GM10266 (cell line): Measurements from ENCODE around the gene STAMBPL1.

Source experiments
- DNase-seq: peaks from one replicate; pipeline ENCODE4 v3.0.0; 2012; ENCODE audit errors: extremely low spot score
- TF ChIP-seq, protein P1 (sequence below): IDR thresholded peaks from 2 replicates; pipeline ENCODE4 v1.5.1; 2012; ENCODE audit warnings: mild to moderate bottlenecking, low read depth; ENCODE audit not compliant: control insufficient read depth, insufficient read depth; ENCODE audit errors: missing control alignments

The STAMBPL1 gene

DNA sequence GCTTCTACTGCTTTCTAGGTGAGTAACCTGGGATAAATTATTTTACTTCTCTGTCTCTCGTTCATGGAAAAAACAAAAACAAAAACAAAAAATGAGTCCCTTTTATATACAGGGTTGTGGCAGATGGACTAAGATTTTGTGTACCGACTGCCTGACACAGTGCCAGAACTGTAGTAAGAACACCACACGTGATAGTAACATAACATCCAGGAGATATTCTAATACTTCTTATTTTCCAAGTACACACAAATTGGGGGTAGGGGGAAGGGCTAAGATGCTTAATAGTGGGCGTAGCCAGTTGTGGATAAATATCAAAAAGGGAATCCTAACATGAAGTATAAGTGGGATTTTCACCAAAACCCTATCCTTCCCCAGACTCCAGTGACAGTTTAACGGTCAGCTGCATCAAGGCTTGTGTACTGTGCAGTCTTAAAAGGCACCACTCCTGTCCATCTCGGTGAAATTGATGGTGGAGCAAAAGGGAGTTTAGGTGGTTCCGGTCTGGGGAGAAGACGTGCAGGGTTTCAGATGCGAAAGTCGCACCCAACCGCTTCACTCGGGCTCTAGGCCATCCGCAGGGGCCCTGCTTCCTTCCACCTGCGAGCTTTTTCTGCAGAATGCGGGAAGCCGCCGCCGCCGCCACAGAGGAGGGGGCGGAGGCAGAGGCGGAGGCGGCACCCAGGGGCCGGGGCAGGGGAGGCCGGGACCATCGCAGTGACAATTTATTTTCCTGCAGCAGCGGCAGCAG lies at the start of gene STAMBPL1:
TSS of gene STAMBPL1 (plus strand) at position 712 of the 748 bp plus-strand sequence. CDS start 21,464 bp downstream, outside the sequence.
- TF ChIP-seq, protein P1, sequence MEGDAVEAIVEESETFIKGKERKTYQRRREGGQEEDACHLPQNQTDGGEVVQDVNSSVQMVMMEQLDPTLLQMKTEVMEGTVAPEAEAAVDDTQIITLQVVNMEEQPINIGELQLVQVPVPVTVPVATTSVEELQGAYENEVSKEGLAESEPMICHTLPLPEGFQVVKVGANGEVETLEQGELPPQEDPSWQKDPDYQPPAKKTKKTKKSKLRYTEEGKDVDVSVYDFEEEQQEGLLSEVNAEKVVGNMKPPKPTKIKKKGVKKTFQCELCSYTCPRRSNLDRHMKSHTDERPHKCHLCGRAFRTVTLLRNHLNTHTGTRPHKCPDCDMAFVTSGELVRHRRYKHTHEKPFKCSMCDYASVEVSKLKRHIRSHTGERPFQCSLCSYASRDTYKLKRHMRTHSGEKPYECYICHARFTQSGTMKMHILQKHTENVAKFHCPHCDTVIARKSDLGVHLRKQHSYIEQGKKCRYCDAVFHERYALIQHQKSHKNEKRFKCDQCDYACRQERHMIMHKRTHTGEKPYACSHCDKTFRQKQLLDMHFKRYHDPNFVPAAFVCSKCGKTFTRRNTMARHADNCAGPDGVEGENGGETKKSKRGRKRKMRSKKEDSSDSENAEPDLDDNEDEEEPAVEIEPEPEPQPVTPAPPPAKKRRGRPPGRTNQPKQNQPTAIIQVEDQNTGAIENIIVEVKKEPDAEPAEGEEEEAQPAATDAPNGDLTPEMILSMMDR = no peak
- DNase-seq = peak; percentile 62

DNA sequence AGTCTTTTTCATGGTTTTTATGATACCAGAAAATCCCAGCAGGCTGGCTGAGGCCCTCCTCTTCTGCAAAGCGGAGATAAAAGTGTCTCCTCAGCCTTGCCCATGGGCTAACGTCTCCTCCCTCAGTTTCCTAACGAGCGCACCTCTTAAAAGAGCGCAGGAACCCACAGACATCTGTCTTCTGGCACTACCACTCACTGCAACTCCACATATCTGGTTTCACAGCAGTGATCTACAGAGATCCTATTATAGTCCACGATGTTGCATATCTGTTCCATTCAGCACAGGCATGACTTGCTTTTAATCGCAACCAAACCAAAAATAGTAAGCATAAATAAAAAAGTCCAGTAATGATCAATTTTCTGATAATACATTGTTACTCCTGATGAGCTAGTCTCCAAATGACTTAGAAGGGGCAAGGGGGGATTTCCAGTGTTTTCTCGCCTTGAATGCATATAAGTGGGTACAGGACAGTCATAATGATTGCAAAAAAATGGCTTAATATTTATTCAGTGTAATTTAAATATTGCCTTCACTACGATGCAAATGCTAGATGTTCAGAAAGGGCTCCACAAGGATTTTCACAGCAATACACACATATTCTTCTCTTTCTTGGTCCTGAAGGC lies 49.3 kb upstream of the STAMBPL1 start:
- DNase-seq = no peak
- TF ChIP-seq, protein P1 = no peak

DNA sequence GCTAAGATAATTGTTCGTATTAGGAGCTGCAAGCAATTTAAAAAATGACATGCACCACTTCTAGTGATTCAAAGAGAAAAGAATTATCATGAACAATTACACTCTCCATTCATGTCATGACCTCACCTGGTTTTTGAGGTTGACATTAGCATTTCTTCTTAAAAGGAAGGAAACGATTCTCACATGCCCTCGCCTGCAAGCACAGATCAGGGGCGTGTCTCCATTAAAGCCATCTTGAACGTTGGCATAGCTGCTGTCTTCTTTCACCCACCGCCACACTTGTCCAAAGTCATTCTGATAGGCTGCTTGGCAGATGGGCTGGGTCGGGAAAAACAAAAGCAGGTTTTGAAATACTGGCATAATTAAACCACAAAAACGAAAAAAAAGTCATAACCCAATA lies 48.3 kb upstream of the STAMBPL1 start:
- no peak for DNase-seq
- TF ChIP-seq, protein P1 = no peak

DNA sequence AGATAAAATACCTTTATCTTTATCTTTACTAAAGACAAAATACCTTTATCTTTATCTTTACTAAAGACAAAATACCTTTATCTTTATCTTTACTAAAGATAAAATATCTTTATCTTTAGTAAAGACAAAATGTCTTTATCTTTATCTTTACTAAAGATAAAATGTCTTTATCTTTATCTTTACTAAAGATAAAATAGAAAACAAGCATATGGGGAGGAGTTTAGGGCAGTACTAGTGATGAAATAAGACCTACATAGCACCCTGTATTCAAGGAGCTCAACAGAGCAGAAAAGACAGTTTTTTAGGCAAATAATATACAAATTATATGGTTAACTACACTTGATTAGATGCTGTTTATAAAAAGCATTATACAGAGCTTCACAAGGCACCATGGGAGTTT lies 47.7 kb upstream of the STAMBPL1 start:
- no peak for DNase-seq
- TF ChIP-seq, protein P1 = no peak

DNA sequence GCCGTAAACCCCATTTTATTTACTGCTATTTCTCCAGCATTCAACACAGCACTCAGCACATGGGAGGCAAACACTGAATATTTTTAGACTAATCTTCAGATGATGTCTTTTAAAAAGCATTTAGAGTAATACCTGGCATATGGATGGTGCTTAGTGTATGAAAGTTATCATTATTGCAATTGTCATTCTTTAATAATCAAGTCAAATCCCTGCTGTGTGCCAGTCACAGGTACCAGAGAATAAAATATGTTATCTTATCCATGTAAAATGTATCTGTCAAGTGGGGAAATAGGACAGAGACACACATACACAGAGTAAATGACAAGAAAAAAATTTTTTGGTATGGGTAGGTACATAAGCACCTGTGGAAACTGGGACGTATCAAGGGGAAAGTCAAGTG lies 46.9 kb upstream of the STAMBPL1 start:
- DNase-seq = no peak
- TF ChIP-seq, protein P1 = no peak

DNA sequence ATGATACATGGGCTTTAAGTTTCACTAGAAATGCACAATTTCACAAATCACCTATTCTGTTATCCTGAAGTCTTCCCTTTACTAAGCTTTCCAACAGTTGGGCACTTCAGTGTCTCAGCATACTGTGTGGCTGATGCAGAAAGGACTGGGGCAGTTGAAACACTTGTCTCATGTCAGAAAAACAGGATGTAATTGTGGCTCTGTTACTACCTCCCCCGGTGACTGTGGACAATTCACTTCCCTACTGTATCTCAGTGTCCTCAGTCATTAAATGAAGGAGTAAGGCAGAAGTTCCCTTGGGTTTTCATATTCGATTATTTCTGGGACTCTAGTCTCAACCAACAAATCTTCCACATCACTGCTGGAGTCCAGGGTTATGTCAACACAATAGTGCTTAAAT lies 46.3 kb upstream of the STAMBPL1 start:
- no peak for DNase-seq

More for the DNA sequence above, 46.3 kb upstream of the STAMBPL1 start:
- TF ChIP-seq, protein P1 = no peak
